CD4-positive, alpha-beta T cell treated with Interleukin-17A for 1 hour (primary cell): ENCODE results near the gene ADGRL3.
"Not testable (repeated sequence)": the region's sequence is repeated elsewhere in the genome, so short reads cannot be mapped to it uniquely, and the experiment has no call there.

Experiments used
- DNase-seq: peaks from one replicate; pipeline ENCODE4 v3.0.0-alpha.2; 2020

The ADGRL3 gene

GRCh38 chr4:61561028-61561427 is 360.9 kb downstream of the ADGRL3 start:
- DNase-seq, result no peak

GRCh38 chr4:61571761-61572559 is 371.8 kb downstream of the ADGRL3 start:
- no peak for DNase-seq

GRCh38 chr4:61575796-61576195 is 375.7 kb downstream of the ADGRL3 start:
- no peak for DNase-seq

- DNase-seq, result no peak
Observed at GRCh38 chr4:61579786-61580185, 379.7 kb downstream of the ADGRL3 start.

- DNase-seq, result no peak
Observed at GRCh38 chr4:61580721-61581377, 380.7 kb downstream of the ADGRL3 start.

- DNase-seq, result no peak
Observed at GRCh38 chr4:61583696-61584095, 383.6 kb downstream of the ADGRL3 start.

- no peak for DNase-seq
Observed at GRCh38 chr4:61588621-61589402, 388.7 kb downstream of the ADGRL3 start.

- DNase-seq, result no peak
Observed at GRCh38 chr4:61590881-61591280, 390.8 kb downstream of the ADGRL3 start.

- DNase-seq, result no peak
Observed at GRCh38 chr4:61596606-61597340, 396.6 kb downstream of the ADGRL3 start.

GRCh38 chr4:61603086-61603485 is 403.0 kb downstream of the ADGRL3 start:
- no peak for DNase-seq

GRCh38 chr4:61604054-61604453 is 403.9 kb downstream of the ADGRL3 start:
- DNase-seq, result no peak

GRCh38 chr4:61605984-61606383 is 405.9 kb downstream of the ADGRL3 start:
- no peak for DNase-seq

GRCh38 chr4:61614231-61614630 is 414.1 kb downstream of the ADGRL3 start:
- no peak for DNase-seq

- DNase-seq, result no peak
Observed at GRCh38 chr4:61619528-61619927, 419.4 kb downstream of the ADGRL3 start.

- no peak for DNase-seq
Observed at GRCh38 chr4:61628282-61628681, 428.2 kb downstream of the ADGRL3 start.

GRCh38 chr4:61628727-61629126 is 428.6 kb downstream of the ADGRL3 start:
- DNase-seq, result no peak

GRCh38 chr4:61630548-61630947 is 430.4 kb downstream of the ADGRL3 start:
- no peak for DNase-seq

- no peak for DNase-seq
Observed at GRCh38 chr4:61638591-61638990, 438.5 kb downstream of the ADGRL3 start.

- DNase-seq, result not testable (repeated sequence)
Observed at GRCh38 chr4:61646746-61647350, 446.7 kb downstream of the ADGRL3 start.

GRCh38 chr4:61648264-61648663 is 448.1 kb downstream of the ADGRL3 start:
- no peak for DNase-seq

GRCh38 chr4:61657016-61657415 is 456.9 kb downstream of the ADGRL3 start:
- DNase-seq, result no peak

GRCh38 chr4:61661960-61662359 is 461.8 kb downstream of the ADGRL3 start:
- no peak for DNase-seq

- DNase-seq, result no peak
Observed at GRCh38 chr4:61662362-61662761, 462.2 kb downstream of the ADGRL3 start.
